ENCODE measurements around the gene AK5.

- TF ChIP-seq EP300 (IDR thresholded peaks at IDR 0.05) (no peak), CTCF (IDR thresholded peaks at IDR 0.05) (no peak), POLR2A (IDR thresholded peaks at IDR 0.05) (no peak)
Observed at GRCh38 chr1:77392486-77392885, 110.7 kb downstream of the AK5 start.

Data from suprapubic skin (tissue), 3 donors.